A673 (cell line): ENCODE measurements around the gene NAALADL2. TPM values are rescaled to one million over a fixed set of nuclear protein-coding genes. Genes with fewer than 3 reads are reported as not detected.

ENCODE experiments used
- BruUV-seq: library from RNA; stranded (reverse); fragments of 400-500 nt; replicated peaks from 2 replicates; lab custom pipeline; 2021; lab: Mats Ljungman, UMichigan
- CTCF ChIA-PET: fragments of 300-600 bp; sonication (Branson Sonifier 250); formaldehyde crosslinking; loops from one replicate; lab custom pipeline; 2022; ENCODE audit warnings: antibody characterized with exemption; lab: Charles Lee
- POLR2A ChIA-PET: fragments of 300-600 bp; sonication (Branson Sonifier 250); formaldehyde crosslinking; loops from one replicate; lab custom pipeline; 2022; ENCODE audit warnings: antibody characterized with exemption; ENCODE audit not compliant: low non-redundant PET; lab: Charles Lee
- DNase-seq: peaks from one replicate; pipeline ENCODE4 v3.0.0-alpha.2; 2015; ENCODE audit warnings: low spot score
- H3K27ac ChIP-seq: fragments of 200-600 bp; sonication (generic); 2 replicates; pipeline ENCODE4 v1.5.1; 2016; ENCODE audit warnings: mixed run types, low read depth, mild to moderate bottlenecking, mixed read lengths, antibody characterized with exemption, low read length; ENCODE audit not compliant: poor library complexity, severe bottlenecking
- H3K27me3 ChIP-seq: fragments of 200-600 bp; sonication (generic); replicated peaks from 2 replicates; pipeline ENCODE4 v1.6.1; 2017; ENCODE audit warnings: mixed run types, low read depth, mild to moderate bottlenecking, mixed read lengths, antibody characterized with exemption, low read length; ENCODE audit not compliant: insufficient read depth, poor library complexity
- H3K36me3 ChIP-seq: fragments of 200-600 bp; sonication (generic); 2 replicates; pipeline ENCODE4 v1.6.1; 2016; ENCODE audit warnings: mixed run types, mild to moderate bottlenecking, mixed read lengths, antibody characterized with exemption, low read length; ENCODE audit not compliant: insufficient read depth, poor library complexity, severe bottlenecking
- H3K4me1 ChIP-seq: fragments of 200-600 bp; sonication (generic); 2 replicates; pipeline ENCODE4 v1.6.1; 2017; ENCODE audit warnings: mixed run types, mild to moderate bottlenecking, mixed read lengths, antibody characterized with exemption, low read length; ENCODE audit not compliant: insufficient read depth, poor library complexity, severe bottlenecking
- H3K4me3 ChIP-seq: fragments of 200-600 bp; sonication (generic); 2 replicates; pipeline ENCODE4 v1.5.1; 2016; ENCODE audit warnings: low read depth, mixed run types, mild to moderate bottlenecking, mixed read lengths, low read length; ENCODE audit not compliant: poor library complexity, severe bottlenecking
- H3K9me3 ChIP-seq: fragments of 200-600 bp; sonication (generic); 2 replicates; pipeline ENCODE4 v1.6.1; 2016; ENCODE audit warnings: mixed run types, low read depth, mild to moderate bottlenecking, mixed read lengths, antibody characterized with exemption, low read length; ENCODE audit not compliant: poor library complexity, severe bottlenecking
- EZH2 ChIP-seq: fragments of 200-600 bp; sonication (generic); IDR thresholded peaks from 2 replicates; pipeline ENCODE4 v1.6.1; 2017; ENCODE audit warnings: borderline replicate concordance, low read depth, mild to moderate bottlenecking, mixed read lengths, antibody characterized with exemption, low read length; ENCODE audit not compliant: poor library complexity, severe bottlenecking
- intact Hi-C: fragments of 100-400 bp; cut with micrococcal nuclease; formaldehyde crosslinking; loops from one replicate; pipeline ENCODE4 v1.10.0; 2022; ENCODE audit not compliant: unreplicated experiment
- total RNA-seq: library from RNA; stranded (reverse); gene quantifications from 2 replicates; pipeline ENCODE4 v1.2.3, GENCODE V29; 2021
- TF ChIP-seq, protein P1 (sequence below): fragments of 300-800, 200-600 bp; sonication (generic); conservative IDR thresholded peaks from 2 replicates; pipeline ENCODE4 v1.5.1; 2017; ENCODE audit warnings: low read depth, mild to moderate bottlenecking, antibody characterized with exemption, low read length, moderate library complexity, mixed read lengths

Gene NAALADL2
- total RNA-seq, 1 experiment from 2014 or later: 0.64 TPM

DNA sequence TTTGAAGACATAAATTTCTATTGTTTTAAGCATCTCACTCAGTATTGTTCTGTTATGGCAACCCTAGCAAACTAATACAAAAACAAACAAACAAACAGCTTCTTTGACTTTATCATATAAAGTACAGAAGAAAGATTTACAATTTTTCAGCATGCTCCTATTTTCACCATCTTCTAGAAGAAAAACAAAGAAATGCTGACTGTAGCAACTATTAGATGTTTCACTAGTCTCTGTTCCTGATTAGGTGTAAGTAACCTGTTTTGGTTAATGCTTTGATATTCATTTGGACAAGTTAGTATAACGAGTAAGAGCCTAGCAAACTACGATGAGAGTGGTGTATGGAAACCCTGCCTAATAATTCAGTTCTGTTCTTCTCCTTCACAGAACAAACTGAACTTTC is 478.5 kb downstream of the NAALADL2 start:
- Histone ChIP-seq H3K4me1 (no peaks in the 10 kb centered on the region), H3K27ac (no peak overlapping the region), H3K9me3 (no peaks in the 10 kb centered on the region), H3K4me3 (no peak overlapping the region), H3K36me3 (no peaks in the 10 kb centered on the region), H3K27me3 (no peaks in the 10 kb centered on the region)
- BruUV-seq: no TSS peak
- POLR2A ChIA-PET: no interaction called here
- intact Hi-C loops: no loop called here
- CTCF ChIA-PET: no interaction called here
- TF ChIP-seq EZH2: no peak
- TF ChIP-seq, protein P1, sequence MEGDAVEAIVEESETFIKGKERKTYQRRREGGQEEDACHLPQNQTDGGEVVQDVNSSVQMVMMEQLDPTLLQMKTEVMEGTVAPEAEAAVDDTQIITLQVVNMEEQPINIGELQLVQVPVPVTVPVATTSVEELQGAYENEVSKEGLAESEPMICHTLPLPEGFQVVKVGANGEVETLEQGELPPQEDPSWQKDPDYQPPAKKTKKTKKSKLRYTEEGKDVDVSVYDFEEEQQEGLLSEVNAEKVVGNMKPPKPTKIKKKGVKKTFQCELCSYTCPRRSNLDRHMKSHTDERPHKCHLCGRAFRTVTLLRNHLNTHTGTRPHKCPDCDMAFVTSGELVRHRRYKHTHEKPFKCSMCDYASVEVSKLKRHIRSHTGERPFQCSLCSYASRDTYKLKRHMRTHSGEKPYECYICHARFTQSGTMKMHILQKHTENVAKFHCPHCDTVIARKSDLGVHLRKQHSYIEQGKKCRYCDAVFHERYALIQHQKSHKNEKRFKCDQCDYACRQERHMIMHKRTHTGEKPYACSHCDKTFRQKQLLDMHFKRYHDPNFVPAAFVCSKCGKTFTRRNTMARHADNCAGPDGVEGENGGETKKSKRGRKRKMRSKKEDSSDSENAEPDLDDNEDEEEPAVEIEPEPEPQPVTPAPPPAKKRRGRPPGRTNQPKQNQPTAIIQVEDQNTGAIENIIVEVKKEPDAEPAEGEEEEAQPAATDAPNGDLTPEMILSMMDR: no peak
- no peak for DNase-seq

DNA sequence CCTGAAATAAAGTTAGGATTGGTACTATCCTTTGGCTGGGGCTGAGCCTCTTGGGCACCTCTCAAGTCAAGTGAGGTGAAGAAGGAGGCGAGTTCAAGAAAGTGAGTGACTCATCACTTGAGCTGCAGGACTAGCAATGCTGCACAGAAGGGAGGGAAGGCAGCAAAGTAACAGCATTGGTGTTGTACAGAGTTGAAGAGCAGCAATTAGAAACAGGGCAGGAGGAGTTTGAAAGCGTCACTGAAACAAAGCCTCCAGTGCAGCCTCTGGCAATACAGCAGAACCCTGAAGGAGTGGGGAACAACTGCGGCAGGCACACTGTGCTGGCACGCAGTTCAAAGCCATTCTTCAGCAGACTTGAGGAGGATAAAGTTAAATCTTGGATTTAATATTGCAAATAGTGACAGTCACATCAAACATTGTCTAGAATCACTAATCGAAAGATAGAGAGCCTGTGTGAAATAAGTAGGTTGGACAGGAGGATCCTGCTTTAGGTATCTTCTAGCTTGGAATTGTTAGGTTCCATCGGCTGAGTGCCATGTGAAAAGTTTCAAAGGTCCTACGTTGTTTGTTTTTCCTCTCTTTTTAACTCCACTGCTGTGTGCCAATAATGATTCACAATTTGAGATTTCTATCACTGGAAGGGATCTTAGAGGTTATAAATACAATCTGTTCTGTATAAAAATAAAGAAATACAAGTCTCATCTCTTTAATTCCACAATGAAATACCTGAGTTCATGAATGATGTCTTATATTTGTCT is 479.8 kb downstream of the NAALADL2 start:
- Histone ChIP-seq H3K27ac (no peak overlapping the region), H3K36me3 (no peaks in the 10 kb centered on the region), H3K27me3 (no peaks in the 10 kb centered on the region), H3K4me3 (no peak overlapping the region), H3K4me1 (no peaks in the 10 kb centered on the region), H3K9me3 (no peaks in the 10 kb centered on the region)
- intact Hi-C loops: no loop called here
- ChIA-PET POLR2A (no interaction called here), CTCF (no interaction called here)
- TF ChIP-seq, protein P1: no peak
- TF ChIP-seq EZH2: no peak
- no TSS peak for BruUV-seq
- no peak for DNase-seq

DNA sequence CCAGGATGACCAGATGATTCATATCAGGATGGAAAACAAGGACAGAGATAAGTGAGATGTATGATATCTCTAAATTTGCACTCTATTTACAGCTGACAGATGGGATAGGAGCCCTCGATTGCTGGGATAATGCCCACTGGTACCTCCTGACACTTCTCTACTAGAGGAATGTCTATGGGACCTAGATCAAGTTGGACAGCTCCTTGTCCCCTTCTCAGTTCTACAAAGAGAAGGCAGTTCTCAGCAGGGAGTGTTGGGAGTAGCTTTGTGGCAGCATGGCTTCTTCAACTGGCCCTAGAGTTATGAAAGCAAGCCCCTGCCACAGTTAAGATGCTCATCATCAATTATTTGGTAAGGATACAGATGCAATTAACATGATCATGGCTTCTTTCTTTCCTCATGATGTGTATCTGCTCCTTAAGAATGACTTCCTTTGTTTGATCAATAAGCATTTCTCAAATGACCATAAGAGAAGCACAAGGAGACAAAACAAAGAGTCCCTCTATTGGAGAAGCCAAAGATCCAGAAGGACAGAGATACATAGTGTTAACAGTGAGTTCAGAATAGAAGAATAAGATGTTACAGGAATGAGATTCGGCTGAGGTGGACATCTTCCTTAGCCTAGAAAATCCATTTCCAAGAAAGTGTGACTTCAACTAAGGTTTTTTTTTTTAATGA is 481.3 kb downstream of the NAALADL2 start:
- ChIA-PET POLR2A (no interaction called here), CTCF (no interaction called here)
- TF ChIP-seq, protein P1: no peak
- TF ChIP-seq EZH2: no peak
- Histone ChIP-seq H3K27me3 (no peaks in the 10 kb centered on the region), H3K36me3 (no peaks in the 10 kb centered on the region), H3K4me3 (no peak overlapping the region), H3K27ac (no peak overlapping the region), H3K9me3 (no peaks in the 10 kb centered on the region), H3K4me1 (no peaks in the 10 kb centered on the region)
- no TSS peak for BruUV-seq
- DNase-seq: no peak
- intact Hi-C loops: no loop called here
